Body of pancreas (tissue), 4 donors: Measurements from ENCODE around the gene APLNR.

Experiments used
- POLR2A ChIP-seq, 3 donors: fragments of 450-650 bp; IDR thresholded peaks; one replicate each; pipeline ENCODE4 v1.6.1; 2016; ENCODE audit warnings: antibody characterized with exemption in 3 of 3, mild to moderate bottlenecking in 2 of 3
- TF ChIP-seq, protein P1 (sequence below), 7 experiments: fragments of 450-650 bp in 4 of 7; fragments of 200-600 bp in 3 of 7; sonication (generic) in 3 of 7; IDR thresholded peaks; one replicate each; pipeline ENCODE4 v1.5.1; 2016 to 2019; ENCODE audit warnings: antibody characterized with exemption in 7 of 7

DNA sequence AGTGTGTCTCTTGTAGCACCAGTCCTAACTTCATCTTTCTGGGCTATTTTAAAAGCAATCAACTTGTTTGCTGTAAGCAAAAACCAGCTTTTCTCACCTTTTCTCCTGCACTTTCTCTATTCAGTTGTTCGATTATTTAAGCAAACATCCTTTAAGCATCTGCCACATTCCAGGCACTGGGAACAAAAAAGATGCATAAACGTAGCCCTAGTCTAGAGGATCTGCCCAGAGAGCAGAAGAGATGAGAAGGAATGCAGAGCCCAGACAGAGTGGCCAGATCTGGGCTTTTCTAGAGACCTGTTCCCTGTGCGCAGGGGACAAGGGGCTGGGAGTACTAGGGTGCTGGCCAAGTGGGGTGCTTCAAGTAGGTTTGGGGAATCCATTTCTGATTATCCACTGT lies 8.4 kb downstream of the APLNR start:
- TF ChIP-seq, protein P1, sequence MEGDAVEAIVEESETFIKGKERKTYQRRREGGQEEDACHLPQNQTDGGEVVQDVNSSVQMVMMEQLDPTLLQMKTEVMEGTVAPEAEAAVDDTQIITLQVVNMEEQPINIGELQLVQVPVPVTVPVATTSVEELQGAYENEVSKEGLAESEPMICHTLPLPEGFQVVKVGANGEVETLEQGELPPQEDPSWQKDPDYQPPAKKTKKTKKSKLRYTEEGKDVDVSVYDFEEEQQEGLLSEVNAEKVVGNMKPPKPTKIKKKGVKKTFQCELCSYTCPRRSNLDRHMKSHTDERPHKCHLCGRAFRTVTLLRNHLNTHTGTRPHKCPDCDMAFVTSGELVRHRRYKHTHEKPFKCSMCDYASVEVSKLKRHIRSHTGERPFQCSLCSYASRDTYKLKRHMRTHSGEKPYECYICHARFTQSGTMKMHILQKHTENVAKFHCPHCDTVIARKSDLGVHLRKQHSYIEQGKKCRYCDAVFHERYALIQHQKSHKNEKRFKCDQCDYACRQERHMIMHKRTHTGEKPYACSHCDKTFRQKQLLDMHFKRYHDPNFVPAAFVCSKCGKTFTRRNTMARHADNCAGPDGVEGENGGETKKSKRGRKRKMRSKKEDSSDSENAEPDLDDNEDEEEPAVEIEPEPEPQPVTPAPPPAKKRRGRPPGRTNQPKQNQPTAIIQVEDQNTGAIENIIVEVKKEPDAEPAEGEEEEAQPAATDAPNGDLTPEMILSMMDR (IDR thresholded peaks at IDR 0.05) = no peak
- no peak for TF ChIP-seq POLR2A (IDR thresholded peaks at IDR 0.05)
